Kidney epithelial cell (primary cell): Measurements from ENCODE around the gene PPP2R3A. TPM values are rescaled to one million over a fixed set of nuclear protein-coding genes. Genes with fewer than 3 reads are reported as not detected.
"Not testable (repeated sequence)": the region's sequence is repeated elsewhere in the genome, so short reads cannot be mapped to it uniquely, and the experiment has no call there.

Experiments used
- DNase-seq: peaks from one replicate; pipeline ENCODE4 v3.0.0-alpha.2; 2010; ENCODE audit warnings: low read depth
- H3K27me3 ChIP-seq: 2 replicates; pipeline ENCODE4 v1.6.0; 2011; ENCODE audit warnings: low read length; ENCODE audit not compliant: control insufficient read depth, insufficient read depth
- H3K36me3 ChIP-seq: 2 replicates; pipeline ENCODE4 v1.5.1; 2011; ENCODE audit warnings: low read length; ENCODE audit not compliant: control insufficient read depth, insufficient read depth
- H3K4me3 ChIP-seq: 2 replicates; pipeline ENCODE4 v1.5.1; 2011; ENCODE audit warnings: low read depth, mild to moderate bottlenecking, control low read depth, low read length
- total RNA-seq: library from RNA; depleted of rRNA; stranded (reverse); fragments of >200 nt; gene quantifications from 2 replicates; pipeline ENCODE4 v1.2.3, GENCODE V29; 2015
- TF ChIP-seq, protein P1 (sequence below): IDR thresholded peaks from 2 replicates; pipeline ENCODE4 v1.5.1; 2011; ENCODE audit warnings: mild to moderate bottlenecking, moderate library complexity, low read length, control low read depth, inconsistent platforms; ENCODE audit not compliant: insufficient read depth, poor library complexity, severe bottlenecking

Gene PPP2R3A
- total RNA-seq, 1 donor from 2014 or later: 14.3 TPM

DNA sequence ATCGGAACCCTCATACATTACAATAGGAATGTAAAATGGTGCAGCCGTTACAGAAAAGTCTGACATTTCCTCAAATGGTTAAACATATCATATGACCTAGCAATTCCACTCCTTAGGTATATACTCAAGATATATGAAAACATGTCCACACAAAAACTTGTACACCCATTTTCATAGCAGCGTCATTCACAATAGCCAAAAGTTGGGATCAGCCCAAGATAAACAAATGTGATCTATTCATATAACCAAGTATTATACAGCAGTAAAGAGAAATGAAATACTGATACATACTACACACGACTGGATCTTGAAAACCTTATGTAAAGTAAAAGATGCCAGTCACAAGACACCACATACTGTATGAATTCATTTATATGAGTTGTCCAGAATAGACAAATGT is 128.2 kb downstream of the PPP2R3A start:
- H3K36me3 ChIP-seq: no peaks in the 10 kb centered on the region
- H3K4me3 ChIP-seq: no peak overlapping the region
- H3K27me3 ChIP-seq: no peaks in the 10 kb centered on the region
- TF ChIP-seq, protein P1, sequence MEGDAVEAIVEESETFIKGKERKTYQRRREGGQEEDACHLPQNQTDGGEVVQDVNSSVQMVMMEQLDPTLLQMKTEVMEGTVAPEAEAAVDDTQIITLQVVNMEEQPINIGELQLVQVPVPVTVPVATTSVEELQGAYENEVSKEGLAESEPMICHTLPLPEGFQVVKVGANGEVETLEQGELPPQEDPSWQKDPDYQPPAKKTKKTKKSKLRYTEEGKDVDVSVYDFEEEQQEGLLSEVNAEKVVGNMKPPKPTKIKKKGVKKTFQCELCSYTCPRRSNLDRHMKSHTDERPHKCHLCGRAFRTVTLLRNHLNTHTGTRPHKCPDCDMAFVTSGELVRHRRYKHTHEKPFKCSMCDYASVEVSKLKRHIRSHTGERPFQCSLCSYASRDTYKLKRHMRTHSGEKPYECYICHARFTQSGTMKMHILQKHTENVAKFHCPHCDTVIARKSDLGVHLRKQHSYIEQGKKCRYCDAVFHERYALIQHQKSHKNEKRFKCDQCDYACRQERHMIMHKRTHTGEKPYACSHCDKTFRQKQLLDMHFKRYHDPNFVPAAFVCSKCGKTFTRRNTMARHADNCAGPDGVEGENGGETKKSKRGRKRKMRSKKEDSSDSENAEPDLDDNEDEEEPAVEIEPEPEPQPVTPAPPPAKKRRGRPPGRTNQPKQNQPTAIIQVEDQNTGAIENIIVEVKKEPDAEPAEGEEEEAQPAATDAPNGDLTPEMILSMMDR: no peak
- no peak for DNase-seq

DNA sequence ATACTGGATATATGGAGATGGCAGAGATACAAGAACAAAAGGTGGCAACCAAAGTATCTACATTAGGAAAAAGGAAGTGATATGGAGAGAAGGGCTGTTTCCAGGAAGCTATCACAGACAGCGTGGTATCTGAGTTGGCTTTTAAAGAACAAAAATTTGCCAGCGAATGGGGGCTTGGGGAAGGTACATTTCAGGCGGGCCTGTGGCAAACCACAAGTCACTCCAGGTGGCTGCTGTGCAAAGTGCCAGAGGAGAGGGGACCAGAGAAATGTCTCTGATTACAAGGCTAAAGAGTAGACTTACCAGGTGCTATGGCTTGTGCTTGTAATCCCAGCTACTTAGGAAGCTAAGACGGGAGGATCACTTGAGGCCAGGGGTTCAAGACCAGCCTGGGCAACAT is 139.5 kb downstream of the PPP2R3A start:
- Histone ChIP-seq H3K4me3 (no peak overlapping the region), H3K36me3 (no peaks in the 10 kb centered on the region), H3K27me3 (no peaks in the 10 kb centered on the region)
- TF ChIP-seq, protein P1: no peak
- DNase-seq: no peak

DNA sequence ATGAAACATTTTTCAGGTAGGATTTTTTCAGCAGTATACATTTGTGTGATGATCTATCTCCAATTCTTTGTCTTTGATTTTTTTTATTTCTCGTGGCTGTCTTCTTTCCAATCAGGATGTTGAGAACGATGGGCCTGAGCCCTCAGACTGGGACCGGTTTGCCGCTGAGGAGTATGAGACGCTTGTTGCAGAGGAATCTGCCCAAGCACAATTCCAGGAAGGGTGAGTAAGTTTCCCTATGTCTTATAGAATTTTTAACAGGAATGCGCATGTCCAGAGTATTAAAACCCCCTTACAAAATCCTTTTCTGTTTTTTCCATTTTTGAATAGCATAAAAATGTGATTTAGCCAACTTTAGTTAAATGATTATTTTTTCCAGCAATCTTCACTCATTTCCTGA is 140.6 kb downstream of the PPP2R3A start:
- no peaks in the 10 kb centered on the region for H3K27me3 ChIP-seq
- no peak for DNase-seq
- TF ChIP-seq, protein P1: no peak
- H3K4me3 ChIP-seq: no peak overlapping the region
- H3K36me3 ChIP-seq: no peaks in the 10 kb centered on the region

DNA sequence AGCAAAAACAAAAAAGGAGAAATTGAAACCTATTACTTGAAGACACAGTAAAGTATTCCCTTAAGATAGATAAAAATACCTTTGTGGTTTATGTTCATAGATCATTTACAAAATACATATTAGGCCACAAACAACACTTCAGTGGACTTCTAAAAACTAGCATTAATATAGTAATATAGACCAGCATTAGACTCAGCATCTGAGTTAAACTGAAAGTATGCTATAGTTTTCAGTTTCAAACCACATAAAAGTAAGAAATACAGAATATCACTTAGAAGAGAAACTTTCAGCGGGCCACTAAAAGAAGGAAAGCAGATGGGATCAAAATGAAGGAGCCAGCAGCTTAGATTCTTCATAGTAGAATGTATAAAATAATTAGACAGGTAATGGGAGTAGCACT is 144.0 kb downstream of the PPP2R3A start:
- DNase-seq: no peak
- TF ChIP-seq, protein P1: no peak
- H3K4me3 ChIP-seq: no peak overlapping the region
- no peaks in the 10 kb centered on the region for H3K36me3 ChIP-seq
- H3K27me3 ChIP-seq: no peaks in the 10 kb centered on the region

DNA sequence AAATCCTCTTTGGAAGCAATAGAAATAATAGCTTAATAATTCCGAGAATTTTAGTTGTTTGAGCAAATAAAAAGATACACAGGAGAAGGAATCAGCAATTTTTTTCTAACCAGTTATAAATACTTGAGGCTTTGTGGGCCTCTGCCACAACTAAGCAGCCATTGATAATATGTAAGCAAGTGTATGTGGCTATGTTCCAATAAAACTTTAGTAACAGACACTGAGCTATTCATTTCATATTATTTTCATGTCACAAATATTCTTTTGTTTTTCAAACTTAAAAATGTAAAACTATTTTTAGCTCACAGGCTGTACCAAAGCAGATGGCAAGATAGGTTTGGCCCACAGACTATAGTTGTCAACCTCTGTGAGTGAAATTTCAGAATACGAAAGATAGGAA is 145.0 kb downstream of the PPP2R3A start:
- TF ChIP-seq, protein P1: no peak
- no peak for DNase-seq
- no peaks in the 10 kb centered on the region for H3K27me3 ChIP-seq
- H3K36me3 ChIP-seq: no peaks in the 10 kb centered on the region
- no peak overlapping the region for H3K4me3 ChIP-seq

DNA sequence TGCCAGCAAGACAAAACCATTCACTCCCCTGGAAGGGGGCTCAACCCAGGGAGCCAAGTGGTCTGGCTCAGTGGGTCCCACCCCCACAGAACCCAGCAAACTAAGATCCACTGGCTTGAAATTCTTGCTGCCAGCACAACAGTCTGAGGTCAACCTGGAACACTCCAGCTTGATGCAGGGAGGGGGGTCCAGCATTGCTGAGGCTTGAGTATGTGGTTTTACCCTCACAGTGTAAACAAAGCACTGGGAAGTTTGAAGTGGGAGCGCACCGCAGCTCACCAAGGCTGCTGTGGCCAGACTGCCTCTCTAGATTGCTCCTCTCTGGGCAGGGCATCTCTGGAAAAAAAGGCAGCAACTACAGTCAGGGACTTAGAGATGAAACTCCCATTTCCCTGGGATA is 148.9 kb downstream of the PPP2R3A start:
- Histone ChIP-seq H3K27me3 (no peaks in the 10 kb centered on the region), H3K4me3 (no peak overlapping the region), H3K36me3 (no peaks in the 10 kb centered on the region)
- TF ChIP-seq, protein P1: no peak
- no peak for DNase-seq

DNA sequence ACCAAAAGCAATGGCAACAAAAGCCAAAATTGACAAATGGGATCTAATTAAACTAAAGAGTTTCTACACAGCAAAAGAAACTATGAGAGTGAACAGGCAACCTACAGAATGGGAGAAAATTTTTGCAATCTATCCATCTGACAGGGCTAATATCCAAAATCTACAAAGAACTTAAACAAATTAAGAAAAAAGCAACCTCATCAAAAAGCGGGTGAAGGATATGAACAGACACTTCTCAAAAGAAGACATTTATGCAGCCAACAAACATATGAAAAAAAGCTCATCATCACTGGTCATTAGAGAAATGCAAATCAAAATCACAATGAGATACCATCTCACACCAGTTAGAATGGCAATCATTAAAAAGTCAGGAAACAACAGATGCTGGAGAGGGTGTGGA is 153.8 kb downstream of the PPP2R3A start:
- H3K4me3 ChIP-seq, DNase-seq, H3K36me3 ChIP-seq, H3K27me3 ChIP-seq: not testable (repeated sequence)

DNA sequence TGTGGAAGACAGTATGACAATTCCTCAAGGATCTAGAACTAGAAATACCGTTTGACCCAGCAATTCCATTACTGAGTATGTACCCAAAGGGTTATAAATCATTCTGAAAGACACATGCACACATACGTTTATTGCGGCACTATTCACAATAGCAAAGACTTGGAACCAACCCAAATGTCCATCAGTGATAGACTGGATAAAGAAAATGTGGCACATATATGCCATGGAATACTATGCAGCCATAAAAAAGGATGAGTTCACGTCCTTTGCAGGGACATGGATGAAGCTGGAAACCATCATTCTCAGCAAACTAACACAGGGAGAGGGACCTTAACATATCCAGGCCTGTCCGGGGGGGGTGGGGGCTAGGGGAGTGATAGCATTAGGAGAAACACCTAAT is 154.3 kb downstream of the PPP2R3A start:
- H3K4me3 ChIP-seq, H3K36me3 ChIP-seq, H3K27me3 ChIP-seq, DNase-seq: not testable (repeated sequence)
